ENCODE measurements around the gene CEP128.

Gene CEP128

GRCh38 chr14:80942191-80942600, 658 bp upstream of the CEP128 start:
- TF ChIP-seq, protein P1, sequence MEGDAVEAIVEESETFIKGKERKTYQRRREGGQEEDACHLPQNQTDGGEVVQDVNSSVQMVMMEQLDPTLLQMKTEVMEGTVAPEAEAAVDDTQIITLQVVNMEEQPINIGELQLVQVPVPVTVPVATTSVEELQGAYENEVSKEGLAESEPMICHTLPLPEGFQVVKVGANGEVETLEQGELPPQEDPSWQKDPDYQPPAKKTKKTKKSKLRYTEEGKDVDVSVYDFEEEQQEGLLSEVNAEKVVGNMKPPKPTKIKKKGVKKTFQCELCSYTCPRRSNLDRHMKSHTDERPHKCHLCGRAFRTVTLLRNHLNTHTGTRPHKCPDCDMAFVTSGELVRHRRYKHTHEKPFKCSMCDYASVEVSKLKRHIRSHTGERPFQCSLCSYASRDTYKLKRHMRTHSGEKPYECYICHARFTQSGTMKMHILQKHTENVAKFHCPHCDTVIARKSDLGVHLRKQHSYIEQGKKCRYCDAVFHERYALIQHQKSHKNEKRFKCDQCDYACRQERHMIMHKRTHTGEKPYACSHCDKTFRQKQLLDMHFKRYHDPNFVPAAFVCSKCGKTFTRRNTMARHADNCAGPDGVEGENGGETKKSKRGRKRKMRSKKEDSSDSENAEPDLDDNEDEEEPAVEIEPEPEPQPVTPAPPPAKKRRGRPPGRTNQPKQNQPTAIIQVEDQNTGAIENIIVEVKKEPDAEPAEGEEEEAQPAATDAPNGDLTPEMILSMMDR (IDR thresholded peaks at IDR 0.05; ENCODE audit: low read length, missing control alignments) = no peak
- H3K4me3 ChIP-seq (replicated peaks; ENCODE audit: low read depth, low read length) = peak overlapping the region; percentile 82
- no peak for DNase-seq (ENCODE audit: low read depth)

GRCh38 chr14:80940146-80940545, 1.4 kb downstream of the CEP128 start:
- no peak for DNase-seq (ENCODE audit: low read depth)
- no peak overlapping the region for H3K4me3 ChIP-seq (replicated peaks; ENCODE audit: low read depth, low read length)
- TF ChIP-seq, protein P1 (IDR thresholded peaks at IDR 0.05; ENCODE audit: low read length, missing control alignments) = no peak

DNA sequence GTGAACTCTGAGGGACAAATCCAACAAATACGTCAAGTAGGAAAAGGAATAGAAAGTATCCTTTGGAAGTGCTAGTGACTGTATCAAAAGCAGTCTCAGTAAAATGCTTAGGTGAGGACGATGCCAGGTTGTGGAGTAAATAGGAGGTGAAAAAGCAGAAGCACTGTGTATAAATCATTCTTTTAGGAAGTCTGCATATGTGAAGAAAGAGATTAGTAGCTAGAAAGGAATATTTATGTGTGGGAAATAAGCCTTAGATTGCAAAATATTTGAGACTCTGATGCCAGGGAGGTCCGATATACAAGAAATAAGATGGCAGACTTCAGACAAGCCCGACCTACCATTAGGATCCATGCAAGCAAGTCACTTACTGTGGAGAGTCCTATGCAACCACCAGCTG, 7.9 kb downstream of the CEP128 start:
- no peak overlapping the region for H3K4me3 ChIP-seq (replicated peaks; ENCODE audit: low read depth, low read length)
- TF ChIP-seq, protein P1 (IDR thresholded peaks at IDR 0.05; ENCODE audit: low read length, missing control alignments) = no peak
- DNase-seq (ENCODE audit: low read depth) = no peak

DNA sequence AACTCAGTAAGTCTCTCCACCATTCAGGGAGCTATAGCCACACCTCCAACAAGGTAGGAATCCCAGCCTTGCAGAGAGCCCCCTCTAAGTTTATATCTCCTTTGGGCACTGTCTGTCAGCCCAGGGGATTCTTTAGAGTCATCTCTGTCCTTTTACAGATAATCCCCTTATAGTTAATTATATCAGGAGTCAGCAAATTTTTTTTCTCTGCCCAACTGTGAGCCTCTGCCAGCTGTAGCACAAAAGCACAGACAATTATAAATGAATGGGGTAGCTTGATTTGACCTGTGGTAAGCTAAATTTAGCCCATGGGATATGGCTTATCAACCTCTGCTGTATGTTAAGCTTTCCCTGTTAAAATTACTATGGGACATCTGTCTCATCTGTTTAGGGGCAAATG, 8.3 kb downstream of the CEP128 start:
- DNase-seq (ENCODE audit: low read depth) = no peak
- TF ChIP-seq, protein P1 (IDR thresholded peaks at IDR 0.05; ENCODE audit: low read length, missing control alignments) = no peak
- H3K4me3 ChIP-seq (replicated peaks; ENCODE audit: low read depth, low read length) = no peak overlapping the region

GRCh38 chr14:80930836-80931389, 10.6 kb downstream of the CEP128 start:
- no peak overlapping the region for H3K4me3 ChIP-seq (replicated peaks; ENCODE audit: low read depth, low read length)

DNA sequence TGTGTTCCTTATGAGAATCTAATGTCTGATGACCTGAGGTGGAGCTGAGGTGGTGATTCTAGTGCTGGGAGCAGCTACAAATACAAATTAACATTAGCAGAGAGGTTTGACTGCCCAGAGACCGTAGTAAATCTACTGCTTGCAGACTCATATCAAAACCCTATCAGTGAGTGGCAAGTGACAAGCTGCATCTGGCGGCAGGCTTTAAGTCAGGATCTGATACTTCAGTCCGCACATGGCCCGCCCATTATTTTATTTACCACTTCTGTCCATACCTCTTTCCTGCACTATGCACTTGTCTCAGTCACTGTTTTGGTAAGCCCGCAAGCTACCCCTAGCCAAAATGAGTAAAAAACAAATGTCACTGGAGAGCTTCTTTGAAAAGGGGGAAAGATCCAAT, 11.4 kb downstream of the CEP128 start:
- no peak for DNase-seq (ENCODE audit: low read depth)
- TF ChIP-seq, protein P1 (IDR thresholded peaks at IDR 0.05; ENCODE audit: low read length, missing control alignments) = no peak
- H3K4me3 ChIP-seq (replicated peaks; ENCODE audit: low read depth, low read length) = no peak overlapping the region

More at GRCh38 chr14:80930836-80931389, 10.6 kb downstream of the CEP128 start:
- peak; percentile 86 for DNase-seq (ENCODE audit: low read depth)
- TF ChIP-seq, protein P1 (IDR thresholded peaks at IDR 0.05; ENCODE audit: low read length, missing control alignments) = no peak
